Endodermal cell (in vitro differentiated cells): ENCODE results near the gene LYRM2. TPM values are rescaled to one million over a fixed set of nuclear protein-coding genes. Genes with fewer than 3 reads are reported as not detected.

Experiments
- DNase-seq: peaks from one replicate; pipeline ENCODE4 v3.0.0-alpha.2; 2017
- H3K27ac ChIP-seq: 2 replicates; pipeline ENCODE4 v1.5.1; 2013; ENCODE audit warnings: mild to moderate bottlenecking, low read depth, low read length, moderate library complexity
- H3K27me3 ChIP-seq: 2 replicates; pipeline ENCODE4 v1.6.1; 2013; ENCODE audit warnings: mild to moderate bottlenecking, low read length, moderate library complexity; ENCODE audit not compliant: insufficient read depth, control insufficient read depth, poor library complexity, severe bottlenecking
- H3K36me3 ChIP-seq: 2 replicates; pipeline ENCODE4 v1.7.0; 2013; ENCODE audit warnings: mild to moderate bottlenecking, low read length, moderate library complexity; ENCODE audit not compliant: control insufficient read depth, insufficient read depth
- H3K4me1 ChIP-seq: one replicate; pipeline ENCODE4 v1.7.0; 2013; ENCODE audit warnings: low read length; ENCODE audit not compliant: control insufficient read depth, insufficient read depth
- H3K4me3 ChIP-seq: 2 replicates; pipeline ENCODE4 v1.5.1; 2013; ENCODE audit warnings: mild to moderate bottlenecking, low read length, moderate library complexity
- H3K9ac ChIP-seq: 2 replicates; pipeline ENCODE4 v1.6.1; 2013; ENCODE audit warnings: mild to moderate bottlenecking, low read length, moderate library complexity; ENCODE audit not compliant: poor library complexity, severe bottlenecking; ENCODE audit errors: extremely low read depth
- H3K9me3 ChIP-seq: 2 replicates; pipeline ENCODE4 v1.6.1; 2013; ENCODE audit warnings: mild to moderate bottlenecking, low read length, moderate library complexity; ENCODE audit not compliant: control insufficient read depth
- H3K27ac Mint-ChIP-seq: 2 replicates; pipeline ENCODE4 v1.8.0; 2020; ENCODE audit warnings: mixed read lengths
- H3K27me3 Mint-ChIP-seq: 2 replicates; pipeline ENCODE4 v1.8.0; 2021; ENCODE audit warnings: mild to moderate bottlenecking, mixed read lengths; ENCODE audit not compliant: insufficient read depth
- H3K36me3 Mint-ChIP-seq: 2 replicates; pipeline ENCODE4 v1.8.0; 2020; ENCODE audit warnings: low read depth, mixed read lengths
- H3K4me1 Mint-ChIP-seq: 2 replicates; pipeline ENCODE4 v1.8.0; 2020; ENCODE audit warnings: mixed read lengths
- H3K4me3 Mint-ChIP-seq: 2 replicates; pipeline ENCODE4 v1.8.0; 2020; ENCODE audit warnings: mild to moderate bottlenecking, moderate library complexity, mixed read lengths
- H3K9me3 Mint-ChIP-seq: 2 replicates; pipeline ENCODE4 v1.8.0; 2020; ENCODE audit warnings: mild to moderate bottlenecking, mixed read lengths
- CTCF ChIP-seq: fragments of 200-600 bp; sonication (generic); conservative IDR thresholded peaks from 2 replicates; pipeline ENCODE4 v1.5.0; 2021; ENCODE audit warnings: antibody characterized with exemption, mild to moderate bottlenecking
- WGBS, 2 experiments: methylation state at CpG; one replicate each; pipeline versions ENCODE4 v1.1.5 to v1.1.7; 2013; ENCODE audit warnings: missing lambda C conversion rate in 2 of 2, mixed read lengths in 1 of 2; ENCODE audit not compliant: insufficient coverage in 1 of 2, insufficient read length in 1 of 2; 5-methylcytosine and 5-hydroxymethylcytosine counted together
- total RNA-seq, 2 donors: library from RNA; stranded (reverse); fragmentation: NEBNext Ultra II Directional in 1 of 2; extraction: Animal tissue kit (Norgen Biotek cat#: 25700) in 1 of 2; gene quantifications; 2 replicates in 1 of 2; 3 replicates in 1 of 2; pipeline ENCODE4 v1.2.1, GENCODE V29; 2021

LYRM2 gene
- total RNA-seq, 2 donors from 2014 or later, result 20.4 to 21.9 TPM

GRCh38 chr6:89619567-89619966, 19.0 kb downstream of the LYRM2 start:
- H3K27me3 ChIP-seq, result no peaks in the 10 kb centered on the region
- no peaks in the 10 kb centered on the region for H3K9me3 ChIP-seq
- H3K36me3 Mint-ChIP-seq, result peaks cover 60% of the 10 kb centered on the region
- no peaks in the 10 kb centered on the region for H3K9me3 Mint-ChIP-seq
- no peak for TF ChIP-seq CTCF
- no peaks in the 10 kb centered on the region for H3K4me1 Mint-ChIP-seq
- H3K27ac ChIP-seq, result no peak overlapping the region
- DNase-seq, result no peak
- no peak overlapping the region for H3K4me3 ChIP-seq
- 85 to 95% methylated on average over 4 to 6 of the region's 6 CpGs for WGBS, 2 experiments
- H3K27ac Mint-ChIP-seq, result no peak overlapping the region
- H3K36me3 ChIP-seq, result peaks cover 79% of the 10 kb centered on the region
- no peaks in the 10 kb centered on the region for H3K4me1 ChIP-seq
- no peak overlapping the region for H3K9ac ChIP-seq
- no peak overlapping the region for H3K4me3 Mint-ChIP-seq
- no peaks in the 10 kb centered on the region for H3K27me3 Mint-ChIP-seq

- no peak for DNase-seq
- H3K36me3 ChIP-seq, result peaks cover 77% of the 10 kb centered on the region
- Mint-ChIP-seq H3K27ac (no peak overlapping the region), H3K27me3 (no peaks in the 10 kb centered on the region), H3K4me3 (no peak overlapping the region), H3K4me1 (no peaks in the 10 kb centered on the region), H3K9me3 (no peaks in the 10 kb centered on the region), H3K36me3 (peaks cover 60% of the 10 kb centered on the region)
- no peak overlapping the region for H3K9ac ChIP-seq
- H3K4me3 ChIP-seq, result no peak overlapping the region
- 90 to 96% methylated on average over 6 of the region's 6 CpGs for WGBS, 2 experiments
- no peaks in the 10 kb centered on the region for H3K27me3 ChIP-seq
- TF ChIP-seq CTCF, result no peak
- no peaks in the 10 kb centered on the region for H3K9me3 ChIP-seq
- H3K4me1 ChIP-seq, result no peaks in the 10 kb centered on the region
- H3K27ac ChIP-seq, result no peak overlapping the region
These were observed 20.5 kb downstream of the LYRM2 start for GRCh38 chr6:89618026-89618425.

GRCh38 chr6:89616531-89616930, 22.0 kb downstream of the LYRM2 start:
- Mint-ChIP-seq H3K36me3 (peaks cover 63% of the 10 kb centered on the region), H3K9me3 (no peaks in the 10 kb centered on the region), H3K4me1 (no peaks in the 10 kb centered on the region), H3K27ac (no peak overlapping the region), H3K4me3 (no peak overlapping the region), H3K27me3 (no peaks in the 10 kb centered on the region)
- Histone ChIP-seq H3K36me3 (peaks cover 87% of the 10 kb centered on the region), H3K27me3 (no peaks in the 10 kb centered on the region), H3K9ac (no peak overlapping the region), H3K4me3 (no peak overlapping the region), H3K4me1 (no peaks in the 10 kb centered on the region), H3K9me3 (no peaks in the 10 kb centered on the region), H3K27ac (no peak overlapping the region)
- 95 to 100% methylated on average over 2 to 5 of the region's 5 CpGs for WGBS, 2 experiments
- no peak for DNase-seq
- TF ChIP-seq CTCF, result no peak
